ENCODE data around the gene CXCR2. TPM values are rescaled to one million over a fixed set of nuclear protein-coding genes. Genes with fewer than 3 reads are reported as not detected.

CXCR2 gene
- polyA plus RNA-seq, 1 of the 3 experiments (the other 2 are of a cell fraction) = not detected

DNA sequence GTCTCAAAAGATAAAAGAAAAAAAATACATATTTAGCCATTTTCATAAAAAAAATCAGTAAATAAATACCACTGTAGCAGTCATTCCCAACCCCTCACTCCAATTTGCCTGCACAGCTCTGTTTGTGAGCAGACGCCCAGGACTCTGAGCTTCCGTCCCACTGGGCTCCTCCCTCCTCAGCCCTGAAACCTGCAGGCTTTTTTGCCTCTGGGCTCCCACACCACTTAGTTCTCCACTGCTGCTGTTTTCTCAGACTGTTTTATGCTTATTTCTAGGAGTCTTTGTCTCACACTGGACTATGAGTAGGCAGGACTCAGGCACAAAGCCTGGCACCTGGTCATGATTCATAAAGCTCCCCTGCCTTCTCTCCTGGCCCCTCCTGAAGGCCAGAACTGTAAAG is 47.0 kb downstream of the CXCR2 start (continued):
- no peak for TF ChIP-seq SIN3A (IDR thresholded peaks at IDR 0.05; ENCODE audit: borderline replicate concordance, low read depth, low read length)
- no peak for TF ChIP-seq PBX3 (IDR thresholded peaks at IDR 0.05)
- TF ChIP-seq TAF1 (IDR thresholded peaks at IDR 0.05; ENCODE audit: borderline replicate concordance, low read depth, low read length) = no peak
- no peak for TF ChIP-seq POLR2AphosphoS5 (IDR thresholded peaks at IDR 0.05; ENCODE audit: low read depth, low read length)

GRCh38 chr2:218179782-218180181 is 54.0 kb downstream of the CXCR2 start:
- CTCF ChIA-PET = no interaction called here

GRCh38 chr2:218180467-218181114 is 54.8 kb downstream of the CXCR2 start:
- H3K9me3 ChIP-seq = no peaks in the 10 kb centered on the region
- no peaks in the 10 kb centered on the region for H3K36me3 ChIP-seq (replicated peaks in 1 of 2; ENCODE audit: control insufficient read depth in 1 of 2, insufficient read depth in 2 of 2, low read length in 1 of 2)
- DNase-seq = no peak
- no peak overlapping the region for H3K4me3 ChIP-seq (ENCODE audit: low read depth in 2 of 2, low read length in 1 of 2)
- no peaks in the 10 kb centered on the region for H3K9me2 ChIP-seq
- ChIA-PET CTCF (no interaction called here), POLR2A (no interaction called here)
- H3K9ac ChIP-seq = no peak overlapping the region
- H3K4me1 ChIP-seq (ENCODE audit: control insufficient read depth in 1 of 2, insufficient read depth in 2 of 2, low read depth in 1 of 2, low read length in 1 of 2) = no peaks in the 10 kb centered on the region; a peak in 1 of 4 replicates
- no peak overlapping the region for H3K27ac ChIP-seq (ENCODE audit: low read depth in 2 of 2, low read length in 1 of 2)
- no peaks in the 10 kb centered on the region for H3F3A ChIP-seq (replicated peaks; ENCODE audit: insufficient read depth)
- WGBS (ENCODE audit: low lambda C conversion rate) = 56% methylated on average over 9 of the region's 9 CpGs
- H3K27me3 ChIP-seq (ENCODE audit: insufficient read depth) = peaks cover 13% of the 10 kb centered on the region; the same call in 1 of the 2 replicates
- TF ChIP-seq EP300 (IDR thresholded peaks at IDR 0.05; ENCODE audit: borderline replicate concordance in 1 of 2, low read depth in 1 of 2, low read length in 1 of 2) = no peak
- no peak for TF ChIP-seq NRF1 (IDR thresholded peaks at IDR 0.05; ENCODE audit: low read depth, low read length)
- no peak for TF ChIP-seq ELF1 (IDR thresholded peaks at IDR 0.05)
- TF ChIP-seq NFIC (IDR thresholded peaks at IDR 0.05; ENCODE audit: borderline replicate concordance) = no peak
- TF ChIP-seq ZBTB33 (IDR thresholded peaks at IDR 0.05; ENCODE audit: borderline replicate concordance, low read depth) = no peak
- TF ChIP-seq TCF12 (IDR thresholded peaks at IDR 0.05) = no peak
- H2AFZ ChIP-seq (ENCODE audit: low read depth) = no peak overlapping the region
- no peaks in the 10 kb centered on the region for H3K79me2 ChIP-seq (ENCODE audit: insufficient read depth)
- H4K20me1 ChIP-seq (ENCODE audit: insufficient read depth) = no peaks in the 10 kb centered on the region
- H3K4me2 ChIP-seq = no peak overlapping the region

More at GRCh38 chr2:218179782-218180181, 54.0 kb downstream of the CXCR2 start:
- H3K4me2 ChIP-seq = no peak overlapping the region
- peaks cover 13% of the 10 kb centered on the region; the same call in 1 of the 2 replicates for H3K27me3 ChIP-seq (ENCODE audit: insufficient read depth)
- no peaks in the 10 kb centered on the region for H3K9me2 ChIP-seq
- H3K4me1 ChIP-seq (ENCODE audit: control insufficient read depth in 1 of 2, insufficient read depth in 2 of 2, low read depth in 1 of 2, low read length in 1 of 2) = no peaks in the 10 kb centered on the region; a peak in 1 of 4 replicates
- H3K79me2 ChIP-seq (ENCODE audit: insufficient read depth) = no peaks in the 10 kb centered on the region
- H3K9ac ChIP-seq = no peak overlapping the region
- no peaks in the 10 kb centered on the region for H3F3A ChIP-seq (replicated peaks; ENCODE audit: insufficient read depth)
- H3K27ac ChIP-seq (ENCODE audit: low read depth in 2 of 2, low read length in 1 of 2) = no peak overlapping the region
- H3K4me3 ChIP-seq (ENCODE audit: low read depth in 2 of 2, low read length in 1 of 2) = no peak overlapping the region
- POLR2A ChIA-PET = no interaction called here
- H3K36me3 ChIP-seq (replicated peaks in 1 of 2; ENCODE audit: control insufficient read depth in 1 of 2, insufficient read depth in 2 of 2, low read length in 1 of 2) = no peaks in the 10 kb centered on the region
- WGBS (ENCODE audit: low lambda C conversion rate) = 93% methylated on average over 4 of the region's 4 CpGs
- H2AFZ ChIP-seq (ENCODE audit: low read depth) = no peak overlapping the region
- H3K9me3 ChIP-seq = no peaks in the 10 kb centered on the region
- H4K20me1 ChIP-seq (ENCODE audit: insufficient read depth) = no peaks in the 10 kb centered on the region
- DNase-seq = no peak
- TF ChIP-seq JUND (IDR thresholded peaks at IDR 0.05) = no peak
- no peak for TF ChIP-seq SMC3 (IDR thresholded peaks at IDR 0.05; ENCODE audit: low read depth, low read length)
- TF ChIP-seq MAX (IDR thresholded peaks at IDR 0.05; ENCODE audit: low read depth) = no peak
- no peak for TF ChIP-seq EP300 (IDR thresholded peaks at IDR 0.05; ENCODE audit: borderline replicate concordance in 1 of 2, low read depth in 1 of 2, low read length in 1 of 2)
- no peak for TF ChIP-seq TEAD4 (IDR thresholded peaks at IDR 0.05; ENCODE audit: borderline replicate concordance, insufficient read depth)
- no peak for TF ChIP-seq NRF1 (IDR thresholded peaks at IDR 0.05; ENCODE audit: low read depth, low read length)

All from SK-N-SH (cell line).